COLO668 (cell line): ENCODE results near the gene TNNT2.

Experiments
- DNase-seq: peaks from one replicate; lab custom pipeline; 2025; ENCODE audit not compliant: unreplicated experiment; lab: John Stamatoyannopoulos, UW

The TNNT2 gene

DNA sequence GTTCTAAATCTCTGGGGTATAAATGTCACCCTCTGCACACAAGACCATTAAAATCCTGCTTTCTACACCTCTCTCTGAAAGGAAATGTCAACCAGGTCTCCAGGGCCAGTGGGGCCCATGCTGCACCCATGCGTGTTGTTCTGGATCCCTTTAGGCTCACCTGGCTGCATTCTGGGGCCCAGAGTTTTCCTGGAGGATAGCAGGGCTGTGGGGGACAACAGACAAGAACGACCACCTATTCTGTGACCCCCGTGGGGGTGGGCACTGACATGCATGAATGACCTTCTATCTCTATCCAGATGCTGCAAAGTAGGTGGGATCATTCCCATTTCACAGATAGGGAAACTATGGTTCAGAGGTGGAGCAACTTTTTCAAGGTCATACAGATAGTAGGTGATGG is 41.6 kb downstream of the TNNT2 start:
- DNase-seq = no peak

DNA sequence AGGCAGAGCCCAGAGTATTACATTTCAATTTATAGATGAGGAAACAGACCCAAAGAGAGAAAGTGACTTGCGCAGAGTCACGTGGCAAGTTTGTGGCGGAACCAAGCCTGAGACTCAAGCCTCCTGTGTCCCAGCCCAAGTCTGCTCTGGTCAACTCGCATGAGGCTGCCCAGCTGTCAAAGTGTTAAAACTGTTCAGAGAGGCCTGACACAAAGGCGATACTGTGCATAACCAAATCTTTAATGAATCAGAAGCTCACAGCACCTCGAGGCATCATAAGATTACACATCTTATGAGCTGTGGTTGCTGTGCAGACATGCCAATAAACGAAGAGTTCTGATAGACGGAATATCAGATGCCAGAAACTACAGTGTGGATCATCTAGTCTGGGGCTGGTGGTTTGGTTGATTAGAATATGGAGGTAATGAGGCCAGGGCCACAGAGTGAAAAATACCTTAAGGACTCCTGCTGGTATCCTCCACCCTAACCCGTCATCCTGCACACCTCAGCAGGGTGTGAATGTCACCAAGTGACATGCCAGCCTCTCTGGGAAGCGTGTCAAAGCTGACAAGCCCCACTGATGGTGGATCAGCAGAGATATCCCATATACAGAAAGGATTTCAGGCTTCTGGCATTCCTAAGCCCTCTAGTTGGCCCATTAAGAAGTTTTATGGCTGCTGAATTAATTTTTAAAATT is 42.2 kb downstream of the TNNT2 start:
- no peak for DNase-seq

DNA sequence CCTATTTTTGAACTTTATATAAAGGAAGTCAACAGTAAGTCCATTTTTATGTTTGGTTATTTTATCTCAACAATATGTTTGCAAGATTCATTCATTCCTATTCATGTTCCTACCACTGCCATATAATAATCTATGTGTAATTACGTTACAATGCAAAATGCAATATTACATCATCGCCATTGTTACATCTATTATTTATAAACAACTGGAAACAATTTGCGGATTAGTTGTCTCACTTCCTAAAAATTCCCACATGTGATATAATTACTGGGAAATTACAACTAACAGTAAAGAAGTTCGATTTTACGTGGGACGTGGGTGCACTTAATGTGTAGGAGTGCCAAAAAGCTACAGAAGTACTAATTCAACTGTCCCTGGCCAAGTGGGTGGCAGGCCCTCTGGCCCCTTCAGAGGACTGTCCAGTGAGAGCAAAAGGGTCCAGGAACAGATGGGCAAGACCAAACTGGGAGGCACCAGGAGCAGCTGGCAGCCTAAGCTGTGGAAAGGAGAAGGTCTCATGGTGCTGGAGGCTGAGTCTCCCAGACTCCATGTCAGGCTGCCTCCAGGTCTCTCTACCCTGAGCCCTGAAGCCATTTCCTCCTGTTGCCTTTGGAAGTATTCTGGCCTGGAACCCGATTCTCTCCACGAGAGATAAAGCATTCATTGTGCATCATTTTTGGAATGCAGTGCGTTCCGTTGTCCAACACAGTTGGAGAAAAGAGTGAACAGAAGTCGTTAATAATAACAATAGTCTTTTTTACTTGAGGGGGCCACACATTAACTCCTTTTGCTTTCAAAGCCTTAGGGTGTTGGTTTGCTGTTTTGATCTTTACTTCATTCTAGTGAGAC is 42.9 kb downstream of the TNNT2 start:
- no peak for DNase-seq

DNA sequence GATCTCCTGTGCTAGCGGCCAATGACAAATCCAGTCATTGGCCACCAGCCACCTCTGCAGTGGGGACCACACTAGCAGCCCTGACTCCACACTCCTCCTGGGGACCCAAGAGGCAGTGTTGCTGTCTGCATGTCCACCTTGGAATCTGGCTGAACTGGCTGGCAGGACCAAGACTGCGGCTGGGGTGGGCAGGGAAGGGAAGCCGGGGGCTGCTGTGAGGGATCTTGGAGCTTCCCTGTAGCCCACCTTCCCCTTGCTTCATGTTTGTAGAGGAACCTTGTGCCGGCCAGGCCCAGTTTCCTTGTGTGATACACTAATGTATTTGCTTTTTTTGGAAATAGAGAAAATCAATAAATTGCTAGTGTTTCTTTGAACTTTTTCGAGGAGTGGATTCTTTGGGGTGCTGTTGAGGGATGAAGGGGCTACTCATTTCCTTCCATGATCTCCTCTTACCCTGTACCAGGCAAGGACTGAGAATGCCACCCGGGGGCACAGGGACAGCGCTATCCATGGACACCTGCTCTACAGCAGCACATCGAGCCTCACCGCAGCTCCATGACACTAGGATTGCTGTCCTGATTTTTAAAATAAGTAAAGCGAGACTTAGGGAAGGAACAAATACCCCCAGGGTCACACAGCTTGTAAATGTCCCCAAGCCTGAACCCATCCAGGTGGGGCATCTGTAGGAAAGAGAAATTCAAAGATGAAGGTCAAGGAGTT is 44.7 kb downstream of the TNNT2 start:
- DNase-seq = no peak

DNA sequence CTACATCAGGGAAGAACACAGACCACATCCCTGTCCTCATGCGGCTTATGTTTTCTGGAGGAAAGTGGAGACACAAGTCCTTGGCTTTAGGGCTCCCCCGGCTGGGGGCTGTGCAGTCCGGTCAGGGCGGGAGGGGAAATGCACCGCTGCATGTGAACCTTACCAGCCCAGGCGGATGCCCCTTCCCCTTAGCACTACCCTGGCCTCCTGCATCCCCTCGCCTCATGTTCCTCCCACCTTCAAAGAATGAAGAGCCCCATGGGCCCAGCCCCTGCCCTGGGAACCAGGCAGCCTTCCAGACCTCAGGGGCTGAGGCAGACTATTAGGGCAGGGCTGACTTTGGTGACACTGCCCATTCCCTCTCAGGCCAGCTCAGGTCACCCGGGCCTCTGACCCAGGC is 45.5 kb downstream of the TNNT2 start:
- DNase-seq = no peak

DNA sequence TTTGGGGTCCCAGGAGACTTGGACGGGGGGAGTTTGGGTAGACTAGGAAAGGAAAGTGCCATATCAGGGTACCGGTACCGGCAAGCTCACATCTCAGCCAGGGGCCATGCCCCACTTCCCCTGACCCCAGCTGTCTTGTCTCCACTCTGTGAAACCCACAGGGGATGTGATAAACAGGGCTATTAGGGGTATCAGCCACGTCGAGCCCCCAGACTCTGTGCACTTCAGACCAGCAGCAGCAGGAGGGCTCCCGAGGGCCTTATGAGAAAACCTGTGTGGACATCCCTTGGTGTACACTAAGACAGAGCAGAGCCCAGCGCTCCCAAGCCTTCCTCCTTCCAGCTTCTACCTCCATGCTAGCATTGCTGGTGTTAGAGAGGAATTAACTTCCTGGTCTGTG is 46.3 kb downstream of the TNNT2 start:
- no peak for DNase-seq

DNA sequence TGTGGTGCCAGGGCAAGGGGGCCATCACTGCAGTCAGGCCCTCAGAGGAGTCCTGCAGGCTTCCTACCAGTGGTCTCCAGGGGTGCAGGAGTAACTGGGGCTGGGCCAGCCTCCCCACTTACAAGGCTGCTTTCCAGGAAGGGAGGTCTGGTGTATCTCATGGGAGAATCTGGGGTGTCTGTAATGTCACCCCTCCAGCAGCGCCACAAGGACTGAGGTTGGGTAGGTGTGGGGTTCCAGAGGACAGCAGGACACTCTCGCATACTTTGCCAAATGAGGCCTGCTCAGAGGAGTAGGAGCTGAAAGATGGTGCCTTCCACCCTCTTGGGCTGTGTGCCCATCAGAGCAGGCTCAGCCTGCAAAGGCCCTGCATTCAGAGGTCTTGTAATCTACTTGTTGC is 46.9 kb downstream of the TNNT2 start:
- no peak for DNase-seq

DNA sequence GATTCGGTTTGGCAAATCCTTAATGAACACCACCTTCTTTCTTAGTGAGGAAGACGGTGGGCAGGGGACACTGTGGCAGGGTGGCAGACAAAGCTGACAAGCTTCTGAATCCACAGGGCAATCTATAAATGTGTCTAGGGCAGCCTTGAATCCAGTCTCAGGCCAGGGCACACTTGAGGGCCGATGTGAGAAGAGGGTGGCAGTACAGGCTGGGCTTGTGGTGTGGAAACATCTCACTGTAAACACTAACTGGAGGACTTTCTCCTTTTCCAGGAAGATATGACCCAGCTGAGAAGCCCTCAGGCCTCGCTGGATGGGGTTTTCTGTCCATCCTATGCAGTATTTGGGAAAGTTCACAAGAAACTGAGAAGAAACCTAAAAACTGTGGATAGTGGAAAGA is 47.7 kb downstream of the TNNT2 start:
- no peak for DNase-seq

DNA sequence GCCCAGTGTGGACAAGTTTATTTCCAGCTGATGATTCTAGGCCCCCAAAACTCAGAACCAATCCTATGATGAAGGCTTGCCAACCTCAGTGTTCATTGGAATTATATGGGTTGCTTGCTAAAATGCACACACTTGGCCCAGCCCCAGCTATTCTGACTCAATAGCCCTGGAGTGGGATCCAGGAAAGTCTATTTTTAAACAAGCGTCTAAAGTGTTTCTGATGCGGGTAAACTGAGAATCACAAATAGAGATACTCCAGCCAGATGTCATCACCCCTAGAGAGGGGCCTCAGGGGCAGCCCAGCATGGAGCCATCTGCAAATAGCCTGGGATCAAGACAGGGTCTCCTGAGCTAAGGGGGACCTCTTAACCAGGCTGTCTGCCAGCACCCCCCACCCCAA is 48.2 kb downstream of the TNNT2 start:
- no peak for DNase-seq

DNA sequence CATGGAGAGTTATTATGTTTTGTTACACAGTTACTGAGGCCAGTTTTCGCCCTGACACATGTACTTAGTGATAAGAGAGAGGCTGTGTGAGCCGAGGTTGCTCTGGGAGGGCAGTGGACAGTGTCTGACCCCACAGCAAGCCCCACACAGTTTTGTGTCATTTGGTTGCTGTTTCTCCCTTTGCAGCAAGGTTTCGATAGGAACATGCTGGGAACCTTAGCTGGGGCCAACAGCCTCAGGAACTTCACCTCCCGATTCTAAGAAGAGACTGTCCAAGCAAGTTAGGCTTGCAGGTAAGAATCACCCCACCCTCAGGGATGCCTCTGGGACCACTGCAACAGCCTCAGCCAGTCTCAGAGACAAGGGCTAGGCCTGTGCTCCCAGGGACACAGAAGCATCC is 48.9 kb downstream of the TNNT2 start:
- no peak for DNase-seq

DNA sequence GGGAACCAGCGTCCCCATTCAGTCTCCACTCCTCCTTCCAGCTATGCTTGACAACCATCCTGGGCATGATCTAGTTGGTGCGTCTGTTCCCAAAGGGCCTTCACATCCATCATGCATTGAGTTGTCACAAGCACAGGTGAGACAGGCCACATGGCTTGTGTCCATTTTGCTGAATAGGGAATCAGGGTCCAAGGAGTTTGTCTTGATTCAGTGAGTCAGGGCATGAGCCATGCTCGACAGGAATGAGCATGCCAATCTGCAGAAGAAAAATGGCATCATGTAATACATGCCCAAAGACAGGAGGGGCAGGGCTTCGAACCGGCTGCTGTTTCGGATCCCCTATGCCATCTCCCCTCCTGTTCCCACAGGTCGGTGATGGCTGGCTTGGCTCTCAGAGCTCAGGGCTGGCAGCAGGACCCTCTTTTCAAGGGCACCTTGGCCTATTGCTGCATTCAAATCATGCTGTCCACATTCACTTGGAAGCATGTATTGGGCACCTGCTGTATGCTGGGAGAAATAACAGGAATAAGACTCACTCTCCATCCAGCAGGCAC is 49.7 kb downstream of the TNNT2 start:
- DNase-seq = no peak

DNA sequence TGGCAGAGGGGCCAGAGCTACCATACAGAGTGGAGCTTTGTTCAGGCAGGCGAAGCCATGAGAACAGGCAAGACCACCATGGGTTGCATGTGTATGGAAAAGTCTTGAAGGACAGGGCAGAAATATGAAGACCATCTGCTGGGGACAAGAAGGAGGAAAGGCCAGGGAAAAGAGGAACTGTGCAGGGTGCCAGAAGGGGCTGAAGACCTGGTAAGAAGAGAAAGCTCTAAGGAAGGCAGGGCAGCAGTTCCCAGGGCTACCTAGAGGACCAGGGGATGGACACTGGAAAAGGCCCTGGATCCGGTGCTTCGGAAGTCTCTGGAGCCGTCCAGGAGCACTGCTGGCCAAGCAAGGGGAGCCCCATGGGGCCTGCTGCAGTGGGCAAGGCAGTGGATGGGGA is 50.8 kb downstream of the TNNT2 start:
- DNase-seq = no peak

DNA sequence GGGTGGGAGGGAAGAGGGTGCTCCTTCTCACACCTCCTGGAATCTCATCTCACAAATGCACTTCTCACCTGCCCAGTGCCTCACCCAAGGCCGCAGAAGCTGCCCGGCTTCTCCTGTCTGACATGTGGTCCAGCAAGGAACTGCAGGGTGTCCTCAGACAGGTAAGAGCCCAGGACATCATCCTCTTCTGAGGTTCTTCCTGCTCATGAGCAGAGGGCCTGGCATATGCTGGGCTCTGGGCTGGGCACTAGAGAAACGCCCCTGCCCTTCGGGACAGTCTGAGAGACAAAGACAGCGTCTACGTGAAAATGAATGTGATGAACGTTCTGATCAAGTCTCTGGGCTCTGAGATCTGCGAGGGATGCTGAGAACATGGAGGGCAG is 51.8 kb downstream of the TNNT2 start:
- DNase-seq = no peak

DNA sequence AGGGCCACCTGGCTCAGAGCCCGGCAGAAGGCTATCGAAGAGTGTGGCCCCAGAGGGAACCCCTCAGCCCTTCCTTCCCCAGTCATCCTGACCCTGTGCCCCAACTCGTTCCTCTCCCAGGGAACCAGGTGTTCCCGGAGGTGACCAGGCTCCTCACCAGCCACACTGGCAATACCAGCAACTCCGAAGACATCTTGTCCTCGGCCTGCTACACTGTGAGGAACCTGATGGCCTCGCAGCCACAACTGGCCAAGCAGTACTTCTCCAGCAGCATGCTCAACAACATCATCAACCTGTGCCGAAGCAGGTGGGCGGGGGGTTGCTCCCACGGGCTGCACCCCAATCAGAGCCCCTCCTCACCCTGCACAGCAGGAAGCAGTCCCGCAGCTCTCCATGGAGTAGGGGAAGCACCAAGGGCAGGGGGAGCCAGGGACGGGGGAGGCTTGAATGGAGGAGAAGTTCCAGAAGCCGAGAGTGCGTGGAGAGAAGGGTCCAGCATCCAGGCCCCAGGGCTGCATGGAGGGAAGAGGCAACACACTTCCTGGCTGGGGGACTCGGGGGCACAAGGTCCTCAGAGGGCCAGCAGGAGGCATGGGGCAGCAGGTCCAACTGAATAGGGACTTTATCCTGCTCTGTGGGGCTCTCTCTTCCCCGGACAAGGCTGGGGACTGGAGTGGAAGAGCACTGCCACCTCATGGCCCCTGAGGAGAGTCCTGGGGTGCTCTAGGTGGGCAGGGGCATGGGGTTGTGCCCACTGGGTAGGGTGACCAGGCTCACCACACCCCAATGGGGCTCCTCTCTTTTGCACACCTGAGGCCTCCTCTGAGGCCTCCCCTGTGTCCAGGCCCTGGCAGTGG is 52.4 kb downstream of the TNNT2 start:
- no peak for DNase-seq

DNA sequence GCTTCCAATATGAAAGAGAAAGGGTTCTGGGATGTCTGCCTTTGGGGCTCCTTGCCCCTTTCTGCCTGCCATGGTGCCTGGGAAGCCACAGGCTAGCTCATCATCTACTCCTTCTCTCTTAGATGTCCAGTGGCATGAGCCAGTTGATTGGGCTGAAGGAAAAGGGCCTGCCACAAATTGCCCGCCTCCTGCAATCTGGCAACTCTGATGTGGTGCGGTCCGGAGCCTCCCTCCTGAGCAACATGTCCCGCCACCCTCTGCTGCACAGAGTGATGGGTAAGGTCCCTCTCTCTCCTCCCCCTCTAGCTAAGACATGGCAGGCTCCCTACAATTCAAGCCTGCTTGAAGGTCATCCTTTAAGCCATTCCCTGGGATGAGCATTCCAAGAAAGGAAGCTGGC is 53.2 kb downstream of the TNNT2 start:
- no peak for DNase-seq

DNA sequence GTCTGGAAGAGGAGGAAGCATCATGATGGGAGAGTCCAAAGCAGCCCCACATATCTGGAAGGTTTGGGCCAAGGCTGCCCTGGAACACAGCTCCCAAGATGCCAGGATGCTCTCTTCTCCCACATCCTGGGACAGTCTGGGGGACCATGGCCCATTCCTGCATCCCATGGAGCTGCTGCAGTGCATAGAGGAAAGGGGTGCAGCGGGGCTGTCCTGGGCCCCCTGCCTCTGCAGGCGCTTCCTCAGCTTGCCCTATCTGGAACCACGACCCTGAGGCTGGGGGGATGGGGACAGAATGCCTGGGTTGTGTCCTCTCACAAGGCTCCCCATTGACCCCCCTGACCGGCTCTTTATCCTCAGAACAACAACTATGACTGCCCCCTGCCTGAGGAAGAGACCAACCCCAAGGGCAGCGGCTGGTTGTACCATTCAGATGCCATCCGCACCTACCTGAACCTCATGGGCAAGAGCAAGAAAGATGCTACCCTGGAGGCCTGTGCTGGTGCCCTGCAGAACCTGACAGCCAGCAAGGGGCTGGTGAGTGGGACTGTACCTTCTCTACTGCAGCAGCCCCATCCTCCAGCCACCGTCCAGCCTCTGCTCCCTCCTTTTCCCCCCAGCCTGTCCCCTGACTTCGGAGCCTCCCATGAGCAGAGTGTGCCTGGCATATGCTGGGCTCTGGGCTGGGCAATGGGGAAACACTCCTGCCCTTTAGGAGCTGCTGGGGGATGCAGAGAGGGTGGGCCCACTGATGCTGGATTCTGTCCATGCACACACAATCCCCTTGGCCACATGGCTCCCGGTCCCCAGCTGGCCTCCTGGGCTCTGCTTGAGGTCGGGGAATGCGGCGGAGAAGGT is 54.6 kb downstream of the TNNT2 start:
- DNase-seq = no peak

DNA sequence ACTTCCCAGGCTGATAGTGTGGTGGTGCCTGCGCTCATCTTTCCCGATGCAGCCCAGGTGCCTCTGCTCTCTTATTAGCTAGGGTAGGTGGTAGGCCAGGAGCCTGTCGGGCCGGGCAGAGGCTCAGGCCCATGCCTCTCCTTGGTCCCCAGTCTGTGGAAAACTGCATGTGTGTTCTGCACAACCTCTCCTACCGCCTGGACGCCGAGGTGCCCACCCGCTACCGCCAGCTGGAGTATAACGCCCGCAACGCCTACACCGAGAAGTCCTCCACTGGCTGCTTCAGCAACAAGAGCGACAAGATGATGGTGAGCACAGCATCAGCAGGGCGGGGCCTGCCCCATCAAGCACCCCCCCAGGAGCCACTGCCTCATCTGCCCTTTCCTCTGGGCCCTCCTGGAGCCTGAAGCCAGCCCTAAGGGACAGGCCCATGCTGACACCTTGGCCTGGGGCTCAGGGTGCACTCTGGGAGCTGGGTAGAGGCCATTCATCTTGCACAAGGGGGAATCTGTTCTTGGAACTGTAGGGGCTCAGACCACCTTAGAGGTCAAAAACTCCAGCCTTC is 55.6 kb downstream of the TNNT2 start:
- no peak for DNase-seq

DNA sequence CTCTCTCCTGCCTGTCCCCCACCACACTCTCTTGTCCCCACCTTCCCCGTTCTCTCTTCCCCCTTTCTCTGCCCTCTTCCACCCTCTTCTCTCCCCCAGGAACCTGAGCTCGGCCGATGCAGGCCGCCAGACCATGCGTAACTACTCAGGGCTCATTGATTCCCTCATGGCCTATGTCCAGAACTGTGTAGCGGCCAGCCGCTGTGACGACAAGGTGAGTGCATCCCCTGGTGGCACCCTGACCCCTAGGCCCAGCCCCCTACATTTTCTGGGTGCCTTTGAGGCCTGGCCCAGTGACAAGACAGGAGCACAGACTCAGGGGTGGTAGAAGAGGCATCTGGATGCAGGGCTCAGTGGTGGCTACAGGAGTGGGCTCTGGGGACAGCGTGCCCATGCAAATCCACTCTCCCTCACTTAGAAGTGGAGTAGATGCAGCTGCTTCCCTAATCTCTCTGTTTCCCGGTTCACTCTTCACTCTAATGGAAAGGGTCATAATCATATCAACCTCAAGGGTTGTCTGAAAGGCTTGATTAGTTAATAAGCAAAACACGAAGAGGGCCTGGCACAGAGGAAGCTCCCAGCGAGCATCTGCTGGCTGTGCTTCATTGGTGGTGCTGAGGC is 57.2 kb downstream of the TNNT2 start:
- DNase-seq = no peak

DNA sequence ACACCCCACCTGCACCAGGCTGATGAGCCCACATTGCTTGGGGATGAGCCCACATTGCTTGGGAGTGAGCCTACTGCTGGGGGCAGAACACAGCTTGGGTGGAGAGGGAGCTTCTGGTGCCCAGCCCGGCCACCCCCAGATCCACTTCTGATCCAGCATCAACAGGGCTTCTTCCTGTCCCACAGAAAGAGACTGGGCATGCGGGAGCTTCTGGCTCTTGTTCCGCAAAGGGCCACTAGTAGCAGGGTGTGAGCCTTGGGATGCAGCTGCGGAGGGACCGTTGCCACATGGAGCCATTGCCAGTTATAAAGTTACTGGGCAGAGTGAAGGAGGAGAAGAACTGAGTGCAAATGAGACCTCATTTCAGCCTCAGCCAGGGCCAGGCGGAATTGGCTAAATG is 57.8 kb downstream of the TNNT2 start:
- no peak for DNase-seq
